ENCODE data around the gene TLL2.

The TLL2 gene

DNA sequence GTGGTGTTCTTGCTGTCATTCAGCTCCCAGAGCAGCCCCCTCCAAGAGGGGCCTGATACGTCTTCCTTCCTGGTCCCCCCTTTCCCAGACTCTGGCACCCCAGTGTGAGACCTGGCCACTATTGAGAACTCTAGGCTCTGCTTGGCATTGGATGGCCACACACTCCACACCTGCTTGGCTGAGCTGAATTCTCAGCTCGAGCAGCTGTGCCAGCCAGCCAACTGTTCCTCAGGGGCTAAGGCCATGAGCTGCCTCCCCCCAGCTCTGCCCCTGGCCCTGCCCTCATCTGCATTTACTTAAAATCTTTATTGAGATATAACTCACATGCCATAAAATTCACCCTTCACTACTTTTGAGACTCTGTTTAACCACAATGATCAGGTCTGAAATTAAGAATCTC, 6.7 kb downstream of the TLL2 start:
- DNase-seq (ENCODE audit: low spot score) = no peak

GRCh38 chr10:96505150-96506136, 8.3 kb downstream of the TLL2 start:
- no peak for DNase-seq (ENCODE audit: low spot score)

DNA sequence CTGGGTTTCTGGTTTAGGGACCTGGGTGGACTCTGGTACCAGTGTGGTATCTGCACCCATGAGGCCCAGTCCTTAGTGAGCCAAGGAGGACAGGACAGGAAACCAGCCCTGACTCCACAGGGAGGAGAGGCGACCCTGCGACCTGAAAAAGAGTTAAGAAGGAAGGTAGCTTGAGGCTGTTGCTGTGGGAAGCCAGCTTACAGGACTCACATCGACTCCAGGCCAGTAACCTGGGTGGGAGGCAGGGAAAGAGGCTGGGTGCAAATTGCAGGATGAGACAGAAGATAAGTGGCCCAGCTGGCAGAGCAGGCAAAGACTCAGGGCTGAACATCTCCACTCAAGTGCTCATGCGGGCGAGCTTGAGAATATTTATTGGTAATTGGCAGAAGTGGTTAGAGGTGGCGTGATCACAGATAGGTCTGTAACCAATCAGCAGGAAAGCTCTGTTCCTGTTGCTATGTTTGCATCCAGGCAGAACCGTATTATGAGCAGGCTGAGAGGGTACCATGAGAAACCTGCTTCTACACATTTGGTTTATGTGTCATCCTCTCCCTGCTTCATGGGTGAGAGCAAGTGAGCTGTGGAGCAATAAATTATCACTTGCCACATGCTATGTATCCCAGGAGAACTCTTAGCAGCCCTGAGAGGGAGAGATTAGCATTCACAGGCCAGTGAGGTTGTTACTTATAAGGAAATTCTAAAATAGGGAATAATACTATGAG, 11.0 kb downstream of the TLL2 start:
- DNase-seq (ENCODE audit: low spot score) = no peak

DNA sequence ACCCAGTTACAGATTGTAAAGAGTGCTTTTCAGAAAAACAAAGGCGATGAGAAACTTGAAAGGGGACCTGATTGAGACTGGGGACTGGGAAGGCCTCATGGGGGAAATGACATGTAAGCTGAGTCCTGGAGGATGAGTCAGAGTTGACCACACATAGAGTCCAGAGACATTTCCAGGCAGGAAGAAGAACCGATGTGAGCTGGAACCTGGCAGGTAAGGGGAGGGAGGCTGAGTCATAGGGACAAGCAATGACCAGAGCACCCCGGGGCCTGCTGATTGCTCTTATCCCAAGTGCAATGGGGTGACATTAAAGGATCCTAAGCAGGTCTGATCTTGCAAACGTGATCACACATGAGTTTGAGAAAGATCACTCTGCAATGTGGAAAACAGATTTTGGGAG, 11.7 kb downstream of the TLL2 start:
- DNase-seq (ENCODE audit: low spot score) = no peak

GRCh38 chr10:96500519-96500918, 13.2 kb downstream of the TLL2 start:
- DNase-seq (ENCODE audit: low spot score) = no peak

DNA sequence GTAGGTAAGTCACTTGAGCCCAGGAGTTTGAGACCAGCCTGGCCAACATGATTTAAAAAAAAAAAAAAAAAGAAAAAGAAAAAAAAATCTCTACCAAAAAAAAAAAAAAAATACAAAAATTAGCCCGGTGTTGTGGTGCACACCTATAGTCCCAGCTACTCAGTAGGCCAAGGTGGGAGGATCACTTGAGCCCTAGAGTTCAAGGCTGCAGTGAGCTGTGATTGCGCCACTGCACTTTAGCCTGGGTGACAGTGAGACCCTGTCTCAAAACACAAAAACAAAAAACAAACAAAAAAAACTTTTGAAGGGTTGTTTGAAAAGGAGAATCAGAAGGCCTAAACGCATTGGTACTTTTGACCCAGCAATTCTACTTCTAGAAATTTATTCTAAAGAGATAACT, 13.7 kb downstream of the TLL2 start:
- DNase-seq (ENCODE audit: low spot score) = no peak

DNA sequence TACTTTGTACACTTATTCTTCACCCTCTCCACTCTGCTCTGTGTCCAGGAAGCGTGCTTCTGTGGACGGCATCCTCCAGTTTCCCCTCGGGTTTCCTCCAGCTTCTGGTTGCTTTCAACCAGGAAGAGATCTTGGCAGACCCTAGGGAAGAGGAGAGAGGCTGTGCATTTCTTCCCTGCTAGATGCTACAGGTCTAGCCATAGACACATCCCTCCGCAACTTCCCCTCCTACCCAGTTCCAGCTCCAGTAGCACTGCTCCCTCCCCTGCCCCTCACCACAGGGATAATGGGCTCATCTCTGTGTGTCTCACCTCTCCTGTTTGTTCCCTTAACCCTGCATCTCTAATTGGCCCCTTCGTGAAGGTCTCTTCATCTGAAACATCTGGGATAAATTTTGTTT, 16.3 kb downstream of the TLL2 start:
- DNase-seq (ENCODE audit: low spot score) = no peak

- no peak for DNase-seq (ENCODE audit: low spot score)
Observed at GRCh38 chr10:96496281-96496925, 17.3 kb downstream of the TLL2 start.

GRCh38 chr10:96495544-96495943, 18.2 kb downstream of the TLL2 start:
- DNase-seq (ENCODE audit: low spot score) = no peak

DNA sequence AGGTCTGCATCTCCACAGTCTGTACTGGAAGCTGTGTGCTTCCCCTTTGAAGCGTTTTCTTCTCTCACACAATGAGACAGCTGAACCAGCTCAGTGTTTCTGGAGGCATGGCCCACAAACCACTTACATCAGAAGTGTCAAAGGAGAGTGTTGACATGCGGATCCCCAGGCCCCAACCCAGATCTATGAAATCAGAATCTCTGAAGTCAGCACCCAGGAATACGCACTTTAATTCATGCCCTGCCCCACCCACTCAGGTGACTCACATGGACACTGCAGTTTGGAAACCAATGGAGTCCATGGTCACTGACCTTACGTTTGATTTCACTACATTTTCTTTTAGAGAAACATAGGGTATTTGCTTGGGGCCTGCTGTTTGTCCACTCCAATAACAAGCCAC, 19.0 kb downstream of the TLL2 start:
- no peak for DNase-seq (ENCODE audit: low spot score)

GRCh38 chr10:96493871-96494525, 19.7 kb downstream of the TLL2 start:
- no peak for DNase-seq (ENCODE audit: low spot score)

- no peak for DNase-seq (ENCODE audit: low spot score)
Observed at GRCh38 chr10:96493254-96493653, 20.5 kb downstream of the TLL2 start.

GRCh38 chr10:96491303-96491702, 22.4 kb downstream of the TLL2 start:
- DNase-seq (ENCODE audit: low spot score) = no peak

DNA sequence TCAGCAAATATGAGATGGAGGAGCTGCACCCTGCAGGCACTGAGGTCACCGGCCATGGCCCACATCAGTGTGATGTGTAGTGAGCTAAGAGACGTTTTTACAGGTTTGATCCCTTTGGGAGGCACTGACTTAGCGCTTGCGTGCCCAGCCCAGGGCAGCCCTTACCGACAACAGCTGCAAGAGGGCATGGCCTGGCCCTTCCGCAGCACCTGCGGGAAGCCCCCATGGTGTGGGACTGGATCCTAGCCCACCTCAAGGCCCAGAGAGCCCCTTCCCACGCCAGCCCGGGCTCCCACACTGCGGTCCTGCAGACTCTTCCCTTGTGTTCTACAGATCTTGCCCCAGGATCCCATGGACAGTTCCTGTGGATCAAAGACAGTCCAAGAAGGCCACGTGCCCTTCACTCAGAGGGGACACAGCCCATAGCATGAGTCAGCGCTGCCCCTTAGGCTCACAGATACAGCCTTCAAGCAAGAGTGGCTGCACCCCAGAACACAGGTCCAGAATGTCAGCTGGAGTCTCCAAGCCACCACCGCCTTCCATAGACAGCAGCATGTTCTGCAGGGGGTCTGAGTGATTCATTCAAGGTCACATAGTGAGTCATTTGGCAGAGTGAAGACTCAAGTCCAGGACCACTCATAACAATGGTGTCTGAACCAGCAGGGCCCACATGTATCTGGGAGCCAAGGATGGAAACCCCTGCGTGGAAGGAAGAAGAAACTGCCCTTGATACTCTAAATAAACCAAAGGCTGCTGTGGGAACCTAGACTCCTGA, 25.4 kb downstream of the TLL2 start:
- no peak for DNase-seq (ENCODE audit: low spot score)

- no peak for DNase-seq (ENCODE audit: low spot score)
Observed at GRCh38 chr10:96482815-96483588, 30.7 kb downstream of the TLL2 start.

GRCh38 chr10:96478355-96478754, 35.4 kb downstream of the TLL2 start:
- DNase-seq (ENCODE audit: low spot score) = no peak

DNA sequence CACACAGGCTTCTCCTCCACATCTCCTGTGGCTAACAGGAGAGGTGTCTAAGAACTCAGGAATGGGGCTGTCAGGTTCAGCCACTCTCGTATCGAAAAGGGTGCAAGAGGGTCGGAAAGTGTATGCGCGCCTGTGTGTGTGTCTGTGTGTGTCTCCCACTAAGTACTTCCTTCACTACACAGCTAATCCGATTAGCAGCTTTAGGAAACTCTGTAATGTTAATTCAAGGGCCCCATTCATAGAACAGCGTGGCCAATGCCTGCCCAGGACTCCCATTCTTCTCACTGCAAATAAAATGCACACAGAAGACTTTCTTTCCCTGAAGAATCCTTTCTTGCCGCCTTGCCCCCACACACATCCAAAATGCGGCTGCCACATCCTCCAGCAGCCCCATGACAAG, 39.9 kb downstream of the TLL2 start:
- DNase-seq (ENCODE audit: low spot score) = no peak

DNA sequence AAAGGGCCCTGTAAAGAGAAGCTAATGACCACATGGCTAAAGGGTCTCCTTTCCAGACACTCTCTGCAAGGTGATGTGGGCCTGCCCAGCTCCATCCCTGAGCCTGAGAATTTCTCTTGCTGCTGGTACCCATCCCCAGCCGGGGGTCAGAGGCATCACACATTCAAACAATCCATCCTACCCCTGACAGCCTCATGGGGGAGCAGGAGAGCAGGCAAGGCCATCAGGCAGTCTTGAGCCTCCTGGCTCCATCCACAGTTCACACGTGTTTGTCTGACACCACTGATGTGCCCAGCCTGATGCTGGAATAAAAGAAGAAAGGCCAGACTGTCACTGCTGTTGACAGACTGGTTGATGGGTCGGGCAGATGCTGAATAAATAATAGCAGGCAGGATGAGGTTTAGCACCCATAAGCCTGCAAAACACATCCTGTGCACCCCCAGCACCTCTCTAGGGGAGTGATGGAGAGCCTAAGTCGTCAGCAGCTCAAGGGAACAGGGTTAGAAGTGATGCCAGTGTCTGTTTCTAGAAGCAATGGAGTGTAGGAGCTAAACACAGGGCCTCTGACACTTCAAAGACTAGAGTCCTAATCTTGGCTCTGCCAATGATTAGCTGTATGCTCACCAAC, 43.5 kb downstream of the TLL2 start:
- DNase-seq (ENCODE audit: low spot score) = peak; percentile 31

DNA sequence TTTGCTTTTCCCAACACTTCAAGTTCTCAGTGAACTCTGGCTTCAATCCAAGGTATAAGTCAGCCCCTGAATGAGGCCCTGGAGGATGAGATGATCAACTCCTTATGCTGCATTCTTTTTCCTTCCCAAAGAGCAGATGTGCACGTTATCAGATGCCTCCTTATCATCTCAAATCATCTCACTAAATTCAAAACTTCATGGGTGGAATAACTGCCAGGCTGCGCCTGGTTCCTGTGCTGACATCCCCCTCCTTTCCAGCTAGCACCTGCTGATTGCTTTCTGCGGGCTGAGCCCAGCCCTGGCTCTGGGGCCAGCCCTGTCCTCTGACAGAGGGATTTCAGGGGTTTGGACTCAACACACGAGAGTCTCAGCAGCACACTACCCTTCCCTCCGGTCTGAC, 44.9 kb downstream of the TLL2 start:
- DNase-seq (ENCODE audit: low spot score) = no peak

GRCh38 chr10:96465599-96465998, 48.1 kb downstream of the TLL2 start:
- DNase-seq (ENCODE audit: low spot score) = no peak
